CD4-positive, alpha-beta T cell treated with Interferon alpha-2 for 1 hour (primary cell): ENCODE data around the gene CUX1.
A peak's percentile ranks its signal among the peaks of the same experiment; 100 is the strongest.

Source experiments
- DNase-seq, 2 donors: peaks; one replicate each; pipeline ENCODE4 v3.0.0-alpha.2; 2020 to 2022

Gene CUX1

GRCh38 chr7:102230593-102230992 lies 413.2 kb downstream of the CUX1 start:
- DNase-seq, result no peak

GRCh38 chr7:102232611-102233286 lies 415.3 kb downstream of the CUX1 start:
- DNase-seq, result no peak

- DNase-seq, result no peak
Observed at GRCh38 chr7:102234131-102234530, 416.7 kb downstream of the CUX1 start.

GRCh38 chr7:102234801-102235550 lies 417.6 kb downstream of the CUX1 start:
- no peak for DNase-seq

- DNase-seq, result no peak
Observed at GRCh38 chr7:102236102-102236501, 418.7 kb downstream of the CUX1 start.

GRCh38 chr7:102236592-102237287 lies 419.3 kb downstream of the CUX1 start:
- peak; percentile 12 to 45 for DNase-seq

GRCh38 chr7:102239206-102239820 lies 421.9 kb downstream of the CUX1 start:
- DNase-seq, result no peak

GRCh38 chr7:102241431-102241830 lies 424.0 kb downstream of the CUX1 start:
- DNase-seq, result no peak

GRCh38 chr7:102244601-102245000 lies 427.2 kb downstream of the CUX1 start:
- DNase-seq, result no peak

- no peak for DNase-seq
Observed at GRCh38 chr7:102248081-102248455, 430.6 kb downstream of the CUX1 start.

GRCh38 chr7:102248456-102249395 lies 431.3 kb downstream of the CUX1 start:
- no peak for DNase-seq

GRCh38 chr7:102251531-102252365 lies 434.3 kb downstream of the CUX1 start:
- no peak for DNase-seq

- DNase-seq, result no peak
Observed at GRCh38 chr7:102252366-102252982, 435.0 kb downstream of the CUX1 start.

GRCh38 chr7:102253066-102253972 lies 435.9 kb downstream of the CUX1 start:
- DNase-seq, result no peak

- DNase-seq, result no peak
Observed at GRCh38 chr7:102253973-102254370, 436.5 kb downstream of the CUX1 start.

- DNase-seq, result no peak
Observed at GRCh38 chr7:102254521-102254920, 437.1 kb downstream of the CUX1 start.

GRCh38 chr7:102255501-102255900 lies 438.1 kb downstream of the CUX1 start:
- DNase-seq, result no peak

- no peak for DNase-seq
Observed at GRCh38 chr7:102255916-102256315, 438.5 kb downstream of the CUX1 start.

GRCh38 chr7:102258073-102258748 lies 440.8 kb downstream of the CUX1 start:
- no peak for DNase-seq
